GM13977 (cell line): ENCODE data around the gene FASTK.

ENCODE experiments used
- DNase-seq: peaks from one replicate; pipeline ENCODE4 v3.0.0; 2012; ENCODE audit warnings: low spot score
- in situ Hi-C: fragments of 300-500 bp; cut with MboI; formaldehyde crosslinking; loops from one replicate; pipeline ENCODE4 v1.12.0; 2022; ENCODE audit warnings: low sequenced_read_pairs, low pct_unique_long_range_greater_than_20kb, mixed read lengths, inconsistent platforms; ENCODE audit not compliant: unreplicated experiment
- TF ChIP-seq, protein P1 (sequence below): IDR thresholded peaks from 2 replicates; pipeline ENCODE4 v1.5.1; 2012; ENCODE audit warnings: mild to moderate bottlenecking, control low read depth; ENCODE audit not compliant: insufficient read depth; ENCODE audit errors: extremely low read depth, missing control alignments

Gene FASTK, protein sequence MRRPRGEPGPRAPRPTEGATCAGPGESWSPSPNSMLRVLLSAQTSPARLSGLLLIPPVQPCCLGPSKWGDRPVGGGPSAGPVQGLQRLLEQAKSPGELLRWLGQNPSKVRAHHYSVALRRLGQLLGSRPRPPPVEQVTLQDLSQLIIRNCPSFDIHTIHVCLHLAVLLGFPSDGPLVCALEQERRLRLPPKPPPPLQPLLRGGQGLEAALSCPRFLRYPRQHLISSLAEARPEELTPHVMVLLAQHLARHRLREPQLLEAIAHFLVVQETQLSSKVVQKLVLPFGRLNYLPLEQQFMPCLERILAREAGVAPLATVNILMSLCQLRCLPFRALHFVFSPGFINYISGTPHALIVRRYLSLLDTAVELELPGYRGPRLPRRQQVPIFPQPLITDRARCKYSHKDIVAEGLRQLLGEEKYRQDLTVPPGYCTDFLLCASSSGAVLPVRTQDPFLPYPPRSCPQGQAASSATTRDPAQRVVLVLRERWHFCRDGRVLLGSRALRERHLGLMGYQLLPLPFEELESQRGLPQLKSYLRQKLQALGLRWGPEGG

DNA sequence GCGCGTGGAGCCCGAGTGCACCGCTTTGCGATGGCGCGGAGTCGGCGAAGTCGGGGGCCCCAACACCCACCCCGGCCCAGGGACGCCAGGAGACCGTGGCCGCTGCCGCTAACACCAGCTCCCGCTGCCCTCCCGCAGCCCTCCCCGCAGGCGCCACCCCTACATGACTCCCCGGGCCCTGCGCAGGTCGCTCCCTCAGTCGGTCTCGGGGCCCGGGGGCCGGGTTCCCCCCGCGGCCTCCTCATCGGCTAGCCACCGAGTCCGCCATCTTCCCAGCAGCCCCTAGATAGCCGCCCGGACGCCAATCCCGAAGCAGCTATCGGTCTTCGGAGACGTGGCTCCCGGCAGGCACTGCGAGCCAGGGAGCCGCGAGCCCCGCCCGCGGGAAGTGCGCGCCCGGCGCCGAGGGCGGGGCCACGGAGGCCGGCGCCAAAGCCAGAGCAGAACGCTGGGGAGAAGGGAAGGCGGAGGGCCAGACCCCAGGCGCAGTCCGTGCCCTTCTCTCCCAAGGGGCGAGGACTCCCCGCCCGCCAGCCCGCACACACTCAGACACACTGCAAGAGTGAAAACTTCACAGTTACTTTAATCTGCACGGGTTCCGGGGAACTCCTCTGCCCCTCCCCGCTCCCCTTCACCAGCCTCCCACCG is at the start of gene FASTK:
Gene FASTK (minus strand): TSS at position 288 of the 648 bp plus-strand sequence. CDS start 43 bp downstream, at position 245.
- peak; percentile 99 for DNase-seq
- in situ Hi-C loops: no loop called here
- TF ChIP-seq, protein P1, sequence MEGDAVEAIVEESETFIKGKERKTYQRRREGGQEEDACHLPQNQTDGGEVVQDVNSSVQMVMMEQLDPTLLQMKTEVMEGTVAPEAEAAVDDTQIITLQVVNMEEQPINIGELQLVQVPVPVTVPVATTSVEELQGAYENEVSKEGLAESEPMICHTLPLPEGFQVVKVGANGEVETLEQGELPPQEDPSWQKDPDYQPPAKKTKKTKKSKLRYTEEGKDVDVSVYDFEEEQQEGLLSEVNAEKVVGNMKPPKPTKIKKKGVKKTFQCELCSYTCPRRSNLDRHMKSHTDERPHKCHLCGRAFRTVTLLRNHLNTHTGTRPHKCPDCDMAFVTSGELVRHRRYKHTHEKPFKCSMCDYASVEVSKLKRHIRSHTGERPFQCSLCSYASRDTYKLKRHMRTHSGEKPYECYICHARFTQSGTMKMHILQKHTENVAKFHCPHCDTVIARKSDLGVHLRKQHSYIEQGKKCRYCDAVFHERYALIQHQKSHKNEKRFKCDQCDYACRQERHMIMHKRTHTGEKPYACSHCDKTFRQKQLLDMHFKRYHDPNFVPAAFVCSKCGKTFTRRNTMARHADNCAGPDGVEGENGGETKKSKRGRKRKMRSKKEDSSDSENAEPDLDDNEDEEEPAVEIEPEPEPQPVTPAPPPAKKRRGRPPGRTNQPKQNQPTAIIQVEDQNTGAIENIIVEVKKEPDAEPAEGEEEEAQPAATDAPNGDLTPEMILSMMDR: no peak

DNA sequence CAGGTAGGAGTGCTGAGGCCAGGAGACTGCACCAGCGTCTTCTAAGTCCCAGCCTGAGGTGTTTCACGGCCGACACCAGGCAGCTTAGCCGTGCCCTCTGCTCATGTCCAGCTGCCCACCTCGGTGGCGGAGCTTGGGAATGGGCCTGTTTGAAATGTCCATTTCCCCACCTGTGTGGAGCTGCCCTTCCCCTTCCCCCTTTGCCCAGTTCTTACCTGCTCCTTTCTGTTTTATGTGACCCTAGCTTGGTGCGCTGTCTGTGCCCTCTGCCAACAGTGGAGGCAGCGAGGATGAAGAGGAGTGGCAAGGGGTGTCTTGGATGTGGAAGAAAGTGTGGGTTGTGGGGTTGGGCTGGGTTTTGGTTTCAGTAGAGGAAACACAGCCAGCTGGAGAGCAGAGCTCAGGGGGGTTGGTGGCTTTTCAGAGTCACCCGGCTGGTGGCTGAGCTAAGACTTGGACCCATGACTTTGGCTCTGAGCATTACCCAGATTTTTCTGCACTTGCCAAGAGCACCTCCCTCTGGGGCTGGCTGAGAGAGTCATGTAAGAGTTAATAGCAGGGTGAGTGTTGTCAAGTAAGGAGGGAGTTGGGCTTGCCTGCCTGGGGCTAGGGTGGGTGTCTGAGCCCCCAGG is 49.5 kb upstream of the FASTK start:
- in situ Hi-C loops: no loop called here
- TF ChIP-seq, protein P1: no peak
- no peak for DNase-seq

DNA sequence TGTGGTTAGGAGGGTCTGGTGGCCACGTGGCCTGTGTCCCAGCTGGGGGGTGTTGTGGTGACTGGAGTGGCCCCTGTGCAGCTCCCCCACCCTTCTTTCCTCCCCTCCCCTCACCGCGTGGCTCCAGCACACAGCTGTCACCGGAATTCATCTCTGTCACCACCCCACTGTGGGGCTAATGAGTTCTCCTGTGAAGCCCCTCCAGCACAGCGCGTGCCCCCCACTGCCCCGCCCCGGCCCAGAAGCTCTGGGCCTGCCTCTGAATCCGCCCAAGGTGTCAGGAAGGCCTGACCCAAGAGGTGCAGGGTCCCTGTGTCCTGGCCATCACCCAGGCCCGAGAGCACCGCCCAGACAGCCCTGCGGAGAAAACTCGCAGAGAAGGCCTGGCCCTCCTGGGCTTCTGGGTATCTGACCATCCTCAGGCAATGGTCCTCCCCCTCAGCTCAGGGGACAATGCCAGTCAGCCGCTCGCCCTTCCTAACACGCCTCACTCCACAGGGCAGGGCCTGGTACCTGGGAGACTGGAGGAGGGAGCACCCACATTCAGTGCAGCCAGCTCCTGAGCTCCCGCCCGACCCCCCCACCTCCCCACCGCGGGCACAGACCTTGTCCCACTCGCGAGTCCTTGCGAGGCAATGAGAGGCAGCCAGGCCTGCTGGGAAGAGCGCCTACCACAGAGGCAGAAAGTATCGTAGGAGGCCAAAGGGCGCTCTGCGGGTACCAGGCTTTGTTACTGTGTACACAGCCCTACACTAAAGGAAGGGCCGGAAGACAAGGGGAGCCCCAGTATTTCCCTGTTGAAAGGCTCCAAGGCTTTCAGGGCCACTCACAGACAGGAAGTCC is 48.7 kb upstream of the FASTK start:
- no peak for DNase-seq
- in situ Hi-C loops: no loop called here
- TF ChIP-seq, protein P1: no peak

DNA sequence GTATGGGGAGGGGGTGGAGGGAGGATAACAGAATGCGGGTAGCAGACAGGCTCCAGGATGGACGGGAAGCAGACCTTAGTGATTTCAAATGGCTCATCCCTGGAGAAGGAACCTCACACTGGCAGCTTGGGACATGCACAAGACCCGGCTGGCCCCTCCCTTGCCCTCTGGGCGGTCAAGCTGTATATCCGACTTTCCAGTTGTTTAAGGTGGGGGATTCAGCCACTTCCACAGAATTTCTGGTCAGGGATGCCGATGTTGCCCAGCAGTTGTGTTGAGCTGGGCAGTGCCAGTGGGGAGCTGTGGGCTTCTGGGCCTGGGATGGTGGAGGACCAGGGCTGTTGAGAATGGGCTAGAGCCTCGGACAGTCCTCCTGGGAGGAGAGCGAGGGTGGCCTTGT is 48.1 kb upstream of the FASTK start:
- in situ Hi-C loops: no loop called here
- no peak for DNase-seq
- TF ChIP-seq, protein P1: no peak

DNA sequence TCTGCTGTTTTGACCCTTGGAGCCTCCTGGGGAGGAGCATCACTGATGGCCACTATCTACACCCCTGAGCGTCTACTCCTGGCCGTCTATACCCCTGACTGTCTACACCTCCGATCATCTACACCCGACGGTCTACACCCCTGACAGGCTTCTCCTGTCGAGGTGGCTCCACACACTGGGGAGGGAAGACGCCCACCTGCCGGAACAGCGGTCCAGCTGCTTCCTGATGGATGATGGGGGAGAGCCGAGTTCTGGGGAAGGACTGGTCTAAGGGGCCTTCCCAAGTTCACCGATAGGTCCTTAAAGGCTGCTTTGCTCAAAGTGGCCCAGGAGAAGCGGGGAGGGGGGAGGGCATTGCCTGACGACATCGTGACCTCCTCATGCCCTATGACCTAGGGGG is 47.5 kb upstream of the FASTK start:
- in situ Hi-C loops: no loop called here
- TF ChIP-seq, protein P1: no peak
- no peak for DNase-seq
